OCI-LY3 (cell line): ENCODE measurements around the gene CDH23.

Experiments used
- H2AFZ ChIP-seq: fragments of 200-600, 300-600 bp; shearing (Covaris generic); 2 replicates; pipeline ENCODE4 v1.6.0; 2014; ENCODE audit warnings: antibody characterized with exemption, low read depth, low read length
- H3K27ac ChIP-seq: fragments of 200-600, 300-600 bp; sonication (generic); 2 replicates; pipeline ENCODE4 v1.5.1; 2014; ENCODE audit warnings: mild to moderate bottlenecking, low read length, moderate library complexity, mixed read lengths
- H3K27me3 ChIP-seq: fragments of 200-600, 300-600 bp; sonication (generic); 2 replicates; pipeline ENCODE4 v1.6.1; 2014; ENCODE audit warnings: low read depth, low read length, mixed read lengths
- H3K36me3 ChIP-seq: fragments of 200-600, 300-600 bp; sonication (generic); replicated peaks from 2 replicates; pipeline ENCODE3; 2014; ENCODE audit warnings: low read depth, low read length, mixed read lengths
- H3K4me1 ChIP-seq: fragments of 300-600, 200-600 bp; sonication (generic); 2 replicates; pipeline ENCODE4 v1.6.1; 2014; ENCODE audit warnings: low read length, mixed read lengths
- H3K4me2 ChIP-seq: fragments of 200-600, 300-600 bp; sonication (generic); 2 replicates; pipeline ENCODE4 v1.6.1; 2014; ENCODE audit warnings: low read length, mixed read lengths
- H3K4me3 ChIP-seq: fragments of 300-600, 200-600 bp; sonication (generic); 2 replicates; pipeline ENCODE4 v1.5.1; 2014; ENCODE audit warnings: antibody characterized with exemption, mild to moderate bottlenecking, low read length, moderate library complexity
- H3K79me2 ChIP-seq: fragments of 300-600, 200-600 bp; shearing (Covaris generic); 2 replicates; pipeline ENCODE4 v1.6.1; 2014; ENCODE audit warnings: mild to moderate bottlenecking, low read length, mixed read lengths
- H3K9ac ChIP-seq: fragments of 300-600, 200-600 bp; shearing (Covaris generic); 2 replicates; pipeline ENCODE4 v1.6.0; 2014; ENCODE audit warnings: mild to moderate bottlenecking, low read length, moderate library complexity
- H3K9me3 ChIP-seq: fragments of 200-600, 300-600 bp; shearing (Covaris generic); 2 replicates; pipeline ENCODE4 v1.6.1; 2014; ENCODE audit warnings: low read length, mixed read lengths; ENCODE audit not compliant: insufficient read depth
- H4K20me1 ChIP-seq: fragments of 200-600, 300-600 bp; sonication (generic); 2 replicates; pipeline ENCODE4 v1.6.1; 2016; ENCODE audit warnings: low read length, mixed read lengths; ENCODE audit not compliant: insufficient read depth
- EZH2phosphoT487 ChIP-seq: fragments of 200-600 bp; shearing (Covaris generic); IDR thresholded peaks from 2 replicates; pipeline ENCODE4 v1.6.1; 2018; ENCODE audit warnings: antibody characterized with exemption, mixed run types, low read depth
- TF ChIP-seq, protein P1 (sequence below): fragments of 200-600, 300-600 bp; sonication (generic); IDR thresholded peaks from 2 replicates; pipeline ENCODE4 v1.5.1; 2014; ENCODE audit warnings: antibody characterized with exemption, low read length, low read depth

CDH23 gene

DNA sequence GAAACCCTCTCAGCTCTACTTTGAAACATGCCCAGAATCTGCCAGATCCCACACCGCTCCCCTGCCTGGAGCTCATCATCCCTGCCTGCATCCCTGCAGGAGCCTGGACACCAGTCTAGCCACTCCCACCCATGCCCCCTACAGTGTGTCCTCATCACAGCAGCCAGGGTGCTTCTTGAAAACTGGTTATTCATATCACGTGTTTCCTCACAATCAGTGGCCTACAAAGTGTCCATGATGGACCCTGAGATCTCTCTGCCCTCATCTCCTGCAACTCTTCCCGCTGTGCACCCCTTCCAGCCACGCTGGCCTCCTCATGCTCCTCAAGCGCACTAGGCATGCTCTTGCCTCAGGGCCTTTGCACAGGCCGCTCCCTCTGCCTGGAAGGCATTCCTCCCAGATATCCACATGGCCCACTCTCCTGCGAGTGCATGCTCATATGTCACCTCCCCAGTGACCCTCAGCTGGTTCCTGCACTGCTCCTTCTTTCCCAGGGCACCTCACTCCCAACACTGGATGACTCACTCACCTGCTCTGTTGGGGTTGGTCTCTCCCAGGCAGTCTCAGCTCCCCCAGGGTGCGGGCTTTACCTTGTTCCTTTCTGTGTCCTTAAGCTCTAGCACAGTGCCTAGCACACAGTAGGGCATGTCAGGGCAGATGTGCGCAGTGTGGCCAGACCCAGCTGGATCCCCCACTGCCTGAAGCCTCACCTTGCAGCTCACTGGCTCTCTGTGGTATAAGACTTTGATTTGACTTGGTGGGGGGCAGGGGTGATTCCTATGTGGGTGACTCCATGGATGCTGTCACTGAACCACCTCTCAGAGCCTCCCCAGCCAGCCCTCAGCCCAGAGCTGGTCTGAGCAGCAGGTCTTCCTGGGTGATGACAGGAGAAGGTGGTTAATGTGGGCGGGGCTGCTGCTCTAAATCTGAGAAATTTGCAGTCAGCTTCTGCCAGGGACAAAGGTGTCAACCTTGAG is 37.3 kb downstream of the CDH23 start:
- TF ChIP-seq, protein P1, sequence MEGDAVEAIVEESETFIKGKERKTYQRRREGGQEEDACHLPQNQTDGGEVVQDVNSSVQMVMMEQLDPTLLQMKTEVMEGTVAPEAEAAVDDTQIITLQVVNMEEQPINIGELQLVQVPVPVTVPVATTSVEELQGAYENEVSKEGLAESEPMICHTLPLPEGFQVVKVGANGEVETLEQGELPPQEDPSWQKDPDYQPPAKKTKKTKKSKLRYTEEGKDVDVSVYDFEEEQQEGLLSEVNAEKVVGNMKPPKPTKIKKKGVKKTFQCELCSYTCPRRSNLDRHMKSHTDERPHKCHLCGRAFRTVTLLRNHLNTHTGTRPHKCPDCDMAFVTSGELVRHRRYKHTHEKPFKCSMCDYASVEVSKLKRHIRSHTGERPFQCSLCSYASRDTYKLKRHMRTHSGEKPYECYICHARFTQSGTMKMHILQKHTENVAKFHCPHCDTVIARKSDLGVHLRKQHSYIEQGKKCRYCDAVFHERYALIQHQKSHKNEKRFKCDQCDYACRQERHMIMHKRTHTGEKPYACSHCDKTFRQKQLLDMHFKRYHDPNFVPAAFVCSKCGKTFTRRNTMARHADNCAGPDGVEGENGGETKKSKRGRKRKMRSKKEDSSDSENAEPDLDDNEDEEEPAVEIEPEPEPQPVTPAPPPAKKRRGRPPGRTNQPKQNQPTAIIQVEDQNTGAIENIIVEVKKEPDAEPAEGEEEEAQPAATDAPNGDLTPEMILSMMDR: no peak
- TF ChIP-seq EZH2phosphoT487: no peak
- H3K79me2 ChIP-seq: no peaks in the 10 kb centered on the region
- no peak overlapping the region for H3K4me2 ChIP-seq
- H3K27me3 ChIP-seq: no peaks in the 10 kb centered on the region; the same call in 1 of the 2 replicates
- no peak overlapping the region for H3K4me3 ChIP-seq
- H2AFZ ChIP-seq: no peak overlapping the region
- H3K27ac ChIP-seq: no peak overlapping the region
- no peaks in the 10 kb centered on the region for H4K20me1 ChIP-seq
- H3K36me3 ChIP-seq: no peaks in the 10 kb centered on the region
- H3K9ac ChIP-seq: no peak overlapping the region
- no peaks in the 10 kb centered on the region for H3K4me1 ChIP-seq
- no peaks in the 10 kb centered on the region for H3K9me3 ChIP-seq

DNA sequence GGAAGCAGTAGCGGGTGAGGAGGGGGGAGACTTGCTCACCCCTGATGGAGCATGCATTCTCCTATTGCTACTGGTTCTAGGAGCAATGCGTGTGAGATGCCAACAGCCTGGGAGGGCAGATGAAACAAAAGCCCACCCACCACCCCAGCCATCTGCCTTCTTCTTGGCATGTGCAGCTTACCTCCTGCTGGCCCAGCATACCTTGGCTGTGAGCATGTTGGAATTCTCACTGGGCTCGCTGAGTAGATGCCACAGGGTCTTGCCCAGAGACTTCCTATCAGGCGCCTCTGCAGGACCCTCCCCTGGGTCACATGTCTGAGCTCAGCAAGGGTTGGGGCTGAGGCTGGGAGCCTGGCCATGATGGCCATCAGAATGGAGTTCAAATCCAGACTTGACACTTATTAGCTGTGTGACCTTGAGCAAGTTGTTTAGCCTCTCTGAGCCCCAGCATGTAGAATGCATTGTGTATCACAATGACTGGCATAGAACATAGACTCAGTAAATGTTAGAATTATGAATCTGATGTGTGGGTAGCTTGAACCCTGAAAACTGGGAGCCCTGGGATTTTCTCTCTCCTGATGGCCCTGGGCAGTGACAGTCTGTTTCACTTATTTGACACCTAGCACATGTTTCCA is 38.2 kb downstream of the CDH23 start:
- Histone ChIP-seq H4K20me1 (no peaks in the 10 kb centered on the region), H3K4me1 (no peaks in the 10 kb centered on the region), H3K79me2 (no peaks in the 10 kb centered on the region), H3K27ac (no peak overlapping the region), H3K4me3 (no peak overlapping the region), H3K9me3 (no peaks in the 10 kb centered on the region), H3K27me3 (no peaks in the 10 kb centered on the region; the same call in 1 of the 2 replicates), H2AFZ (no peak overlapping the region), H3K36me3 (no peaks in the 10 kb centered on the region), H3K9ac (no peak overlapping the region), H3K4me2 (no peak overlapping the region)
- TF ChIP-seq, protein P1: no peak
- no peak for TF ChIP-seq EZH2phosphoT487

DNA sequence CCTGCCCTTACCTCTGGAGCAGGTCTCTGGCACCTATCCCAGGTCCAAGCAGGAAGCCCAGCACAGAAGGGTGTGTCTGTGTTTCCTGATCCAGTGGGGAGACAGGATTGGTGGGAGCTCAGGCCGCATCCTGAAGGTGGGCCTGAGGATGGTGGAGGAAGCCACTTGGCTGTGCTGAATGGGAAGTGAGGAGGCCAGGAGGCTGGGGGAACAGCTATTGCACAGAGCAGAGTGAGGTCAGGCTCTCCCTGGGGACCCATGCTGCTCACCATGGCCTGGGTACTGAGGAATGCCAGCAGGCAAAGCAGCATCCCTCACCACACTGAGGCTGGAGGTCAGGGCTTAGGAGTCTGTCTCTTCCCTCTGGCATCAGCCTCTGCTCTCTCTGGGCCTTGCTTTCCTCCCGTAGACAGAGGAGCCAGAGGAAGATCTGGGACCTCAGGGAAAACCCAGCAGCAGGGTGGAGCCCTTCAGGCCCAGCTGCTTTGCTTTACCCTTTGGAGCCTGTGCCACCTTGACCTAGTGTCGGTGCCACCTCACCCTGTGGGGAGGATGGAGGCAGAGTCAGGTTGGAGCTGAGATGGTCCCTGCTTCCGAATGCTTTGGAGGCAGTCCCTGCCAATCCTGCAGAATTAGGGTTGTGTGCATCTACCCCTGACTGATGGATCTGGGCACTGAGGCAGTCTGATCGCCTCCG is 39.0 kb downstream of the CDH23 start:
- Histone ChIP-seq H4K20me1 (no peaks in the 10 kb centered on the region), H3K27me3 (no peaks in the 10 kb centered on the region), H3K36me3 (no peaks in the 10 kb centered on the region), H3K4me2 (no peak overlapping the region), H3K79me2 (no peaks in the 10 kb centered on the region), H3K9me3 (no peaks in the 10 kb centered on the region), H2AFZ (no peak overlapping the region), H3K4me1 (no peaks in the 10 kb centered on the region), H3K4me3 (no peak overlapping the region), H3K27ac (no peak overlapping the region), H3K9ac (no peak overlapping the region)
- TF ChIP-seq, protein P1: no peak
- no peak for TF ChIP-seq EZH2phosphoT487
